Erythroblast (primary cell): ENCODE results near the gene PIK3C2G.

Source experiments
- GATA1 ChIP-seq: IDR thresholded peaks from 2 replicates; pipeline ENCODE4 v1.6.1; 2011; ENCODE audit warnings: low read depth, mild to moderate bottlenecking, control low read depth, low read length, moderate library complexity
- POLR2A ChIP-seq: IDR thresholded peaks from 2 replicates; pipeline ENCODE4 v1.6.1; 2011; ENCODE audit warnings: mild to moderate bottlenecking, low read length

DNA sequence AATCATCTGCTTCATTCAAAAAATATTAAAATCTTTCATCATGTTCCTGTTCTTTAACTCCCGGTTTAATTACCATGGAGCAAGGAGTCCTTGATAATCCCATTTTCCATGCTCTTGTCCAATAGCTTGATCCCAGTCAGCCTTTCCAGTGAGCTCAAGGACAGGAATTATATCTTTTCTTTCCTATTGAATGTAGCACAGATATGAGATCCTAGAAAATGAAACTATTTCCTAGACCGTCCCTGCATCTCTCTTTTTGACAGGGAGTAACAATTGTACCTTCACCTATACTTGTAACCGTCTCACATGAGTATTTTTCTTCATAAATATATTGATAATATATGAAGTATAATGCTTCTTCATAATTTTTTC is 35.6 kb downstream of the PIK3C2G start:
- no peak for TF ChIP-seq POLR2A
- TF ChIP-seq GATA1: no peak
